ENCODE measurements around the gene SV2A.

SV2A gene

GRCh38 chr1:149931212-149931790, 13.7 kb upstream of the SV2A start (continued):
- no peak for TF ChIP-seq ZNF354C (tag by site-specific recombination; IDR thresholded peaks at IDR 0.05; ENCODE audit: borderline replicate concordance, low read depth)
- TF ChIP-seq ELK4 (IDR thresholded peaks at IDR 0.05; ENCODE audit: borderline replicate concordance, low read depth, low read length), result no peak
- no peak for TF ChIP-seq ZBTB17 (tag by site-specific recombination; IDR thresholded peaks at IDR 0.05)
- no peak for TF ChIP-seq OSR2 (tag by site-specific recombination; IDR thresholded peaks at IDR 0.05)
- TF ChIP-seq ZNF335 (tag by site-specific recombination; conservative IDR thresholded peaks at IDR 0.05), result no peak
- TF ChIP-seq PRDM4 (tag by site-specific recombination; IDR thresholded peaks at IDR 0.05), result no peak
- no peak for TF ChIP-seq GFI1B (tag by site-specific recombination; IDR thresholded peaks at IDR 0.05)
- no peak for TF ChIP-seq SCRT1 (tag by site-specific recombination; IDR thresholded peaks at IDR 0.05; ENCODE audit: borderline replicate concordance)
- no peak for TF ChIP-seq ZNF274 (IDR thresholded peaks at IDR 0.05; ENCODE audit: low read length)
- no peak for TF ChIP-seq ZNF274 (tag by site-specific recombination; IDR thresholded peaks at IDR 0.05; ENCODE audit: borderline replicate concordance)
- TF ChIP-seq, protein P1, sequence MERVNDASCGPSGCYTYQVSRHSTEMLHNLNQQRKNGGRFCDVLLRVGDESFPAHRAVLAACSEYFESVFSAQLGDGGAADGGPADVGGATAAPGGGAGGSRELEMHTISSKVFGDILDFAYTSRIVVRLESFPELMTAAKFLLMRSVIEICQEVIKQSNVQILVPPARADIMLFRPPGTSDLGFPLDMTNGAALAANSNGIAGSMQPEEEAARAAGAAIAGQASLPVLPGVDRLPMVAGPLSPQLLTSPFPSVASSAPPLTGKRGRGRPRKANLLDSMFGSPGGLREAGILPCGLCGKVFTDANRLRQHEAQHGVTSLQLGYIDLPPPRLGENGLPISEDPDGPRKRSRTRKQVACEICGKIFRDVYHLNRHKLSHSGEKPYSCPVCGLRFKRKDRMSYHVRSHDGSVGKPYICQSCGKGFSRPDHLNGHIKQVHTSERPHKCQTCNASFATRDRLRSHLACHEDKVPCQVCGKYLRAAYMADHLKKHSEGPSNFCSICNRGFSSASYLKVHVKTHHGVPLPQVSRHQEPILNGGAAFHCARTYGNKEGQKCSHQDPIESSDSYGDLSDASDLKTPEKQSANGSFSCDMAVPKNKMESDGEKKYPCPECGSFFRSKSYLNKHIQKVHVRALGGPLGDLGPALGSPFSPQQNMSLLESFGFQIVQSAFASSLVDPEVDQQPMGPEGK (tag by site-specific recombination; IDR thresholded peaks at IDR 0.05), result no peak
- TF ChIP-seq PRDM2 (tag by site-specific recombination; IDR thresholded peaks at IDR 0.05; ENCODE audit: borderline replicate concordance), result no peak
- TF ChIP-seq ZNF10 (tag by site-specific recombination; IDR thresholded peaks at IDR 0.05), result no peak
- TF ChIP-seq ZBTB8A (tag by site-specific recombination; IDR thresholded peaks at IDR 0.05), result no peak

- CTCF ChIA-PET, result interaction anchor here (0.6 to 0.9 kb wide), 2 partner anchors 236 to 257 kb away, joined by 3 read pairs; no protein-coding TSS in a partner anchor
- Histone ChIP-seq H3K4me3 (ENCODE audit: low read depth, low read length) (no peak overlapping the region), H3K9me3 (ENCODE audit: control insufficient read depth, insufficient read depth, low read depth, low read length) (no peaks in the 10 kb centered on the region), H3K36me3 (ENCODE audit: control insufficient read depth in 2 of 2, insufficient read depth in 1 of 2, low read length in 2 of 2) (peaks cover 16 to 66% of the 10 kb centered on the region in 2 experiments), H3K4me1 (ENCODE audit: control insufficient read depth, insufficient read depth, low read length) (0 out of 2 replicates have a peak, but pooled peaks cover 2% of the 10 kb centered on the region), H3K27ac (ENCODE audit: extremely low read depth, low read depth, low read length) (no peak overlapping the region)
- POLR2A ChIA-PET, result interaction anchor here (2.5 to 2.8 kb wide), 2 partner anchors 9 to 43 kb away, joined by 19 to 30 read pairs; a partner anchor contains a TSS
- TF ChIP-seq RBAK (tag by site-specific recombination; IDR thresholded peaks at IDR 0.05) (no peak), ZNF580 (tag by site-specific recombination; IDR thresholded peaks at IDR 0.05) (no peak), ZSCAN5A (tag by site-specific recombination; IDR thresholded peaks at IDR 0.05) (no peak), ZNF707 (tag by site-specific recombination; IDR thresholded peaks at IDR 0.05) (no peak), ZNF133 (tag by site-specific recombination; IDR thresholded peaks at IDR 0.05) (no peak), TCF7L2 (IDR thresholded peaks at IDR 0.05; ENCODE audit: borderline replicate concordance, low read depth, low read length) (no peak), OSR2 (tag by site-specific recombination; IDR thresholded peaks at IDR 0.05) (no peak)
- TF ChIP-seq, protein P2, sequence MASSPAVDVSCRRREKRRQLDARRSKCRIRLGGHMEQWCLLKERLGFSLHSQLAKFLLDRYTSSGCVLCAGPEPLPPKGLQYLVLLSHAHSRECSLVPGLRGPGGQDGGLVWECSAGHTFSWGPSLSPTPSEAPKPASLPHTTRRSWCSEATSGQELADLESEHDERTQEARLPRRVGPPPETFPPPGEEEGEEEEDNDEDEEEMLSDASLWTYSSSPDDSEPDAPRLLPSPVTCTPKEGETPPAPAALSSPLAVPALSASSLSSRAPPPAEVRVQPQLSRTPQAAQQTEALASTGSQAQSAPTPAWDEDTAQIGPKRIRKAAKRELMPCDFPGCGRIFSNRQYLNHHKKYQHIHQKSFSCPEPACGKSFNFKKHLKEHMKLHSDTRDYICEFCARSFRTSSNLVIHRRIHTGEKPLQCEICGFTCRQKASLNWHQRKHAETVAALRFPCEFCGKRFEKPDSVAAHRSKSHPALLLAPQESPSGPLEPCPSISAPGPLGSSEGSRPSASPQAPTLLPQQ (tag by site-specific recombination; IDR thresholded peaks at IDR 0.05), result no peak
Measured at GRCh38 chr1:149929856-149930255, 12.2 kb upstream of the SV2A start.
